ENCODE data around the gene RAMP3. TPM values are rescaled to one million over a fixed set of nuclear protein-coding genes. Genes with fewer than 3 reads are reported as not detected.

Gene RAMP3
- total RNA-seq, 2 donors from 2014 or later: 35.8 to 43.5 TPM

DNA sequence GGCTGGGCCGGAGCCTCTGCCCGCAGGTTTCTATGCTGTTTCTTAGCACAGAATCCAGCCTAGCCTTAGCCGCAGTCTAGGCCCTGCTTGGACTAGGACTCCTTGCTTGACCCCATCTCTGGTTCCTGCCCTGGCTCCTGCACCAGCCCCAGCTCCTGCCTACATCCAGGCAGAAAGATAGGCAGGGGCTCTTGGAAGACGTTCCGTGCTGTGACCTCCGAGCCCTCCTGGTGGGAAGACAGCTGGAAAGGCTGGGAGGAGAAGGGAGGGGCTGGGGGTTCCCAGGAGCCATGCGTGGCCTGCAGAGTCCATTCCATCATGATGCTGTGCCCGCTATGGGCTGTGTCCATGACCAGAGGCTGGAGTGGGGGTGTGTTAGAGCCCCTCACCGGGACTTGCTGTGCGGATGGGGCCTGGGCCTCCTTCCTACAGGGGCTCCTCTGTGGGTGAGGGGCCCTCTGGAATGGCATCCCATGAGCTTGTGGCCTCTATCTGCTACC is 26.2 kb downstream of the RAMP3 start:
- Histone ChIP-seq H3K27ac (no peak overlapping the region), H3K27me3 (replicated peaks; ENCODE audit: insufficient read depth) (no peaks in the 10 kb centered on the region), H3K4me1 (replicated peaks) (no peaks in the 10 kb centered on the region), H3K36me3 (no peaks in the 10 kb centered on the region), H3K4me3 (no peak overlapping the region), H3K9me3 (no peaks in the 10 kb centered on the region)
- WGBS: 88% methylated on average over 9 of the region's 10 CpGs
- TF ChIP-seq POLR2AphosphoS5 (IDR thresholded peaks at IDR 0.05): no peak
- no peak for TF ChIP-seq POLR2A (IDR thresholded peaks at IDR 0.05)
- TF ChIP-seq, protein P1, sequence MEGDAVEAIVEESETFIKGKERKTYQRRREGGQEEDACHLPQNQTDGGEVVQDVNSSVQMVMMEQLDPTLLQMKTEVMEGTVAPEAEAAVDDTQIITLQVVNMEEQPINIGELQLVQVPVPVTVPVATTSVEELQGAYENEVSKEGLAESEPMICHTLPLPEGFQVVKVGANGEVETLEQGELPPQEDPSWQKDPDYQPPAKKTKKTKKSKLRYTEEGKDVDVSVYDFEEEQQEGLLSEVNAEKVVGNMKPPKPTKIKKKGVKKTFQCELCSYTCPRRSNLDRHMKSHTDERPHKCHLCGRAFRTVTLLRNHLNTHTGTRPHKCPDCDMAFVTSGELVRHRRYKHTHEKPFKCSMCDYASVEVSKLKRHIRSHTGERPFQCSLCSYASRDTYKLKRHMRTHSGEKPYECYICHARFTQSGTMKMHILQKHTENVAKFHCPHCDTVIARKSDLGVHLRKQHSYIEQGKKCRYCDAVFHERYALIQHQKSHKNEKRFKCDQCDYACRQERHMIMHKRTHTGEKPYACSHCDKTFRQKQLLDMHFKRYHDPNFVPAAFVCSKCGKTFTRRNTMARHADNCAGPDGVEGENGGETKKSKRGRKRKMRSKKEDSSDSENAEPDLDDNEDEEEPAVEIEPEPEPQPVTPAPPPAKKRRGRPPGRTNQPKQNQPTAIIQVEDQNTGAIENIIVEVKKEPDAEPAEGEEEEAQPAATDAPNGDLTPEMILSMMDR (IDR thresholded peaks at IDR 0.05): no peak
- DNase-seq (ENCODE audit: low spot score): no peak
- intact Hi-C loops (cut with DNase I): no loop called here

GRCh38 chr7:45184326-45185027 is 26.9 kb downstream of the RAMP3 start:
- Histone ChIP-seq H3K4me1 (replicated peaks) (no peaks in the 10 kb centered on the region), H3K27me3 (replicated peaks; ENCODE audit: insufficient read depth) (no peaks in the 10 kb centered on the region), H3K9me3 (no peaks in the 10 kb centered on the region), H3K36me3 (no peaks in the 10 kb centered on the region), H3K4me3 (no peak overlapping the region), H3K27ac (no peak overlapping the region)
- intact Hi-C loops (cut with DNase I): no loop called here
- TF ChIP-seq POLR2AphosphoS5 (IDR thresholded peaks at IDR 0.05): no peak
- TF ChIP-seq, protein P1 (IDR thresholded peaks at IDR 0.05): no peak
- no peak for TF ChIP-seq POLR2A (IDR thresholded peaks at IDR 0.05)
- DNase-seq (ENCODE audit: low spot score): no peak
- WGBS: 78% methylated on average over 7 of the region's 7 CpGs

- no peaks in the 10 kb centered on the region for H3K9me3 ChIP-seq
- no peak for DNase-seq (ENCODE audit: low spot score)
- H3K27ac ChIP-seq: no peak overlapping the region
- H3K27me3 ChIP-seq (replicated peaks; ENCODE audit: insufficient read depth): no peaks in the 10 kb centered on the region
- no peaks in the 10 kb centered on the region for H3K36me3 ChIP-seq
- intact Hi-C loops (cut with DNase I): no loop called here
- no peaks in the 10 kb centered on the region for H3K4me1 ChIP-seq (replicated peaks)
- no peak overlapping the region for H3K4me3 ChIP-seq
- TF ChIP-seq, protein P1 (IDR thresholded peaks at IDR 0.05): no peak
- no peak for TF ChIP-seq POLR2A (IDR thresholded peaks at IDR 0.05)
- TF ChIP-seq POLR2AphosphoS5 (IDR thresholded peaks at IDR 0.05): no peak
- 62% methylated on average over 6 of the region's 7 CpGs for WGBS
These were observed 27.7 kb downstream of the RAMP3 start for GRCh38 chr7:45185028-45185863.

DNA sequence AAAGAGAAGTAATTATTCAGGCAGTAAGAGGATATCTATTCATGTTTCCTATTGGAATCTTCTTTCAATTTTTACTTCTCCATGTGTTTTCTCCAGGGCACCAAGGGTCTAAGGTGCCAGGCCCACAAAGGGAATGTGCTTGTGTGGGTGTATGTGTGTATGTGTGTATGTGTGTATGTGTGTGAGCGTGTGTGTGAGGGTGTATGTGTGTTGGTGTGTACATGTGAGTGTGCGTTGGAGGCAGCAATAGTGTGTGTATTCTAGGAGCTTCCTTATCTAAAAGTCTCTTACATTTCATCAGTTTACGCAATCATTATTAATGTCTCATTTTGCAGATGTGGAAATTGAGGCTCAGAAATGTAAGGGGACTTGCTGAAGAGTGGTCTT is 28.3 kb downstream of the RAMP3 start:
- Histone ChIP-seq H3K9me3 (no peaks in the 10 kb centered on the region), H3K27me3 (replicated peaks; ENCODE audit: insufficient read depth) (no peaks in the 10 kb centered on the region), H3K4me3 (no peak overlapping the region), H3K4me1 (replicated peaks) (no peaks in the 10 kb centered on the region), H3K36me3 (no peaks in the 10 kb centered on the region), H3K27ac (no peak overlapping the region)
- 90% methylated on average over 3 of the region's 3 CpGs for WGBS
- intact Hi-C loops (cut with DNase I): no loop called here
- TF ChIP-seq, protein P1 (IDR thresholded peaks at IDR 0.05): no peak
- TF ChIP-seq POLR2AphosphoS5 (IDR thresholded peaks at IDR 0.05): no peak
- DNase-seq (ENCODE audit: low spot score): no peak

Measured in prostate gland (tissue), 2 donors.